HAP-1 (cell line): Measurements from ENCODE around the gene SORCS3.

Source experiments
- DNase-seq, 2 experiments: peaks; one replicate each; pipeline ENCODE4 v3.0.0-alpha.2; 2016 to 2020; ENCODE audit warnings: low spot score in 2 of 2
- H3K27me3 ChIP-seq: fragments of 250-450 bp; sonication (Bioruptor Pico); 2 replicates; pipeline ENCODE4 v1.5.1; 2020; ENCODE audit warnings: low read depth, mild to moderate bottlenecking, moderate library complexity
- H3K36me3 ChIP-seq: fragments of 250-450 bp; sonication (Bioruptor Pico); replicated peaks from 2 replicates; pipeline ENCODE4 v1.5.1; 2020; ENCODE audit warnings: mild to moderate bottlenecking
- H3K4me1 ChIP-seq: fragments of 250-450 bp; sonication (Bioruptor Pico); 2 replicates; pipeline ENCODE4 v1.5.1; 2020; ENCODE audit warnings: mild to moderate bottlenecking
- H3K4me3 ChIP-seq: fragments of 250-450 bp; sonication (Bioruptor Pico); 2 replicates; pipeline ENCODE4 v1.5.1; 2020; ENCODE audit warnings: mild to moderate bottlenecking, moderate library complexity
- H3K9me3 ChIP-seq: fragments of 250-450 bp; sonication (Bioruptor Pico); 2 replicates; pipeline ENCODE4 v1.5.1; 2020; ENCODE audit warnings: mild to moderate bottlenecking, moderate library complexity
- in situ Hi-C: fragments of 300-500 bp; cut with MboI; formaldehyde crosslinking; loops from 3 replicates; pipeline ENCODE4 v1.14.3; 2020; ENCODE audit warnings: low sequenced_read_pairs, inconsistent platforms, mixed read lengths

SORCS3 gene

GRCh38 chr10:104735757-104736391 is 94.8 kb downstream of the SORCS3 start:
- Histone ChIP-seq H3K4me3 (no peak overlapping the region), H3K9me3 (no peaks in the 10 kb centered on the region), H3K27me3 (no peaks in the 10 kb centered on the region), H3K4me1 (no peaks in the 10 kb centered on the region), H3K36me3 (no peaks in the 10 kb centered on the region)
- in situ Hi-C loops: no loop called here
- DNase-seq: no peak

DNA sequence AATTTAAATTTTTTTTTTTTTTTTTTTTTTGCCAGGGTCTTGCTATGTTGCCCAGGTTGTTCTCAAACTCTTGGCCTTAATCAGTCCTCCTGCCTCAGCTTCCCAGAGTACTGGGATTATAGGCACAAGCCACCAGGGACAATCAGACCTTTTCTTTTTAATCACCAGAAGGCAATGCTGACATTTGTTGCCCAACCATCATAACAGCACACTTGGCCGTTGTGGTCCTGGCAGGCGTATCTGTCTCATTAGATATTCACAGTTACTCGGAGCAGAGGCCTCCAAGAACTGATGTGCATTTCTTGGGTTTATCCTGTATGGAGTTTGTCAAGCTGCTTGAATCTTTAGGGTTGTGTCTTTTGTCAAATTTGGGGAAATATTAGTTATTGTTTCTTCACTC is 100.0 kb downstream of the SORCS3 start:
- no peak for DNase-seq
- no peaks in the 10 kb centered on the region for H3K36me3 ChIP-seq
- in situ Hi-C loops: no loop called here
- no peak overlapping the region for H3K4me3 ChIP-seq
- H3K27me3 ChIP-seq: no peaks in the 10 kb centered on the region
- no peaks in the 10 kb centered on the region for H3K9me3 ChIP-seq
- no peaks in the 10 kb centered on the region for H3K4me1 ChIP-seq

- no peak for DNase-seq
- Histone ChIP-seq H3K36me3 (no peaks in the 10 kb centered on the region), H3K4me3 (no peak overlapping the region), H3K4me1 (no peaks in the 10 kb centered on the region), H3K27me3 (no peaks in the 10 kb centered on the region), H3K9me3 (no peaks in the 10 kb centered on the region)
- in situ Hi-C loops: no loop called here
Measured at GRCh38 chr10:104744052-104744451, 103.0 kb downstream of the SORCS3 start.

GRCh38 chr10:104750291-104750690 is 109.2 kb downstream of the SORCS3 start:
- no peak for DNase-seq
- Histone ChIP-seq H3K4me3 (no peak overlapping the region), H3K9me3 (no peaks in the 10 kb centered on the region), H3K4me1 (no peaks in the 10 kb centered on the region), H3K27me3 (no peaks in the 10 kb centered on the region), H3K36me3 (no peaks in the 10 kb centered on the region)
- in situ Hi-C loops: no loop called here

DNA sequence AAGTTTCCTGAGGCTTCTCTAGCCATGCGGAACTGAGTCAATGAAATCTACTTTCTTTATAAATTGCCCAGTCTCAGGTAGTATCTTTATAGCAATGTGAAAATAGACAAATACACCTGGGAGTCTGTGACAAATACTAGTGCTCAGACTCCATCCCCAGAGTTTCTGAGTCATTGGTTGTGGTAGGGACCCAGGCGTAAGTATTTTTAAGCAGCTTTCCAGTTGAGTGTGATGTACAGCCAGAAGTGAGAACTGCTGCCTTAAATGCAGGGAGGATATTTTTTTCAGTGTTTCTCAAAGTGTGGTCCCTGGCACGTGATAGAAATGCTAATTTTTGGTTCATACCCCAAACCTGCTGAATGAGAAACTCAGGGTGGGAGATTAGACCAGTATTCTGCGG is 121.7 kb downstream of the SORCS3 start:
- Histone ChIP-seq H3K4me3 (no peak overlapping the region), H3K27me3 (no peaks in the 10 kb centered on the region), H3K4me1 (no peaks in the 10 kb centered on the region), H3K36me3 (no peaks in the 10 kb centered on the region), H3K9me3 (no peaks in the 10 kb centered on the region)
- no peak for DNase-seq
- in situ Hi-C loops: no loop called here

- DNase-seq: no peak
- no peaks in the 10 kb centered on the region for H3K4me1 ChIP-seq
- in situ Hi-C loops: no loop called here
- H3K4me3 ChIP-seq: no peak overlapping the region
- H3K27me3 ChIP-seq: no peaks in the 10 kb centered on the region
- no peaks in the 10 kb centered on the region for H3K36me3 ChIP-seq
- no peaks in the 10 kb centered on the region for H3K9me3 ChIP-seq
Measured at GRCh38 chr10:104766341-104766740, 125.3 kb downstream of the SORCS3 start.

- H3K4me1 ChIP-seq: no peaks in the 10 kb centered on the region
- no peaks in the 10 kb centered on the region for H3K27me3 ChIP-seq
- H3K4me3 ChIP-seq: no peak overlapping the region
- in situ Hi-C loops: no loop called here
- H3K9me3 ChIP-seq: no peaks in the 10 kb centered on the region
- H3K36me3 ChIP-seq: no peaks in the 10 kb centered on the region
- no peak for DNase-seq
Measured at GRCh38 chr10:104767282-104767681, 126.2 kb downstream of the SORCS3 start.

DNA sequence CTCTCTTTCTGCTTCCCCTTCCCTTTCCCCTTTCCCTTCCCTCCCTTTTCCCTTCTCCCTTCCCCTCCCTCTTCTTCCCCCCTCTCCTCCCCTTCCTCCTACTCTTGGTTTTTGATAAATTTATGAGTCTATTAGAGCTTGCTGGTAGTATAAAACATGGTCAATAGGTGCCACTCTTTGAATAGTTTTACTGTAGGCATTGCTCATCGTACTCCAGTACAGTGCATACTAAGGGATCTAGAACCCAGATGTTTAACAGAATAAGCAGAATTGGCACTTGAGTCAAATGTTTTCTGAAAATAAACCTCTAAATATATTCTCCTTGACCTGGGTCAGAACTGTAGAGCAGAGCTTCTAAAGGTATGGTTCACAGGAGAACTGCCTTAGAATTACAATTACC is 126.7 kb downstream of the SORCS3 start:
- Histone ChIP-seq H3K4me1 (no peaks in the 10 kb centered on the region), H3K36me3 (no peaks in the 10 kb centered on the region), H3K9me3 (no peaks in the 10 kb centered on the region), H3K4me3 (no peak overlapping the region), H3K27me3 (no peaks in the 10 kb centered on the region)
- DNase-seq: no peak
- in situ Hi-C loops: no loop called here

GRCh38 chr10:104773105-104773504 is 132.0 kb downstream of the SORCS3 start:
- Histone ChIP-seq H3K4me1 (no peaks in the 10 kb centered on the region), H3K9me3 (no peaks in the 10 kb centered on the region), H3K36me3 (no peaks in the 10 kb centered on the region), H3K27me3 (no peaks in the 10 kb centered on the region), H3K4me3 (no peak overlapping the region)
- no peak for DNase-seq
- in situ Hi-C loops: no loop called here

- Histone ChIP-seq H3K27me3 (no peaks in the 10 kb centered on the region), H3K4me3 (no peak overlapping the region), H3K36me3 (no peaks in the 10 kb centered on the region), H3K4me1 (no peaks in the 10 kb centered on the region), H3K9me3 (no peaks in the 10 kb centered on the region)
- in situ Hi-C loops: no loop called here
- no peak for DNase-seq
Measured at GRCh38 chr10:104774234-104774633, 133.1 kb downstream of the SORCS3 start.

- DNase-seq: no peak
- H3K4me1 ChIP-seq: no peaks in the 10 kb centered on the region
- no peaks in the 10 kb centered on the region for H3K9me3 ChIP-seq
- H3K27me3 ChIP-seq: no peaks in the 10 kb centered on the region
- in situ Hi-C loops: no loop called here
- no peaks in the 10 kb centered on the region for H3K36me3 ChIP-seq
- H3K4me3 ChIP-seq: no peak overlapping the region
Measured at GRCh38 chr10:104777086-104777799, 136.2 kb downstream of the SORCS3 start.

- Histone ChIP-seq H3K27me3 (no peaks in the 10 kb centered on the region), H3K36me3 (no peaks in the 10 kb centered on the region), H3K4me1 (no peaks in the 10 kb centered on the region), H3K9me3 (no peaks in the 10 kb centered on the region), H3K4me3 (no peak overlapping the region)
- DNase-seq: no peak
- in situ Hi-C loops: no loop called here
Measured at GRCh38 chr10:104778371-104778770, 137.3 kb downstream of the SORCS3 start.

- Histone ChIP-seq H3K4me3 (no peak overlapping the region), H3K4me1 (no peaks in the 10 kb centered on the region), H3K27me3 (no peaks in the 10 kb centered on the region), H3K9me3 (no peaks in the 10 kb centered on the region), H3K36me3 (no peaks in the 10 kb centered on the region)
- in situ Hi-C loops: no loop called here
- DNase-seq: no peak
Measured at GRCh38 chr10:104779701-104780100, 138.6 kb downstream of the SORCS3 start.

GRCh38 chr10:104780165-104780564 is 139.1 kb downstream of the SORCS3 start:
- in situ Hi-C loops: no loop called here
- no peak for DNase-seq
- no peaks in the 10 kb centered on the region for H3K36me3 ChIP-seq
- no peaks in the 10 kb centered on the region for H3K9me3 ChIP-seq
- H3K4me1 ChIP-seq: no peaks in the 10 kb centered on the region
- no peak overlapping the region for H3K4me3 ChIP-seq
- no peaks in the 10 kb centered on the region for H3K27me3 ChIP-seq
